ACC112 (cell line): Measurements from ENCODE around the gene TRAPPC5.

Experiments
- H2AFZ ChIP-seq: fragments of 200-600 bp; sonication (generic); one replicate; pipeline ENCODE4 v1.6.0; 2017; ENCODE audit warnings: antibody characterized with exemption, low read length; ENCODE audit not compliant: unreplicated experiment
- H3K27ac ChIP-seq: fragments of 200-600 bp; sonication (generic); 2 replicates; pipeline ENCODE4 v1.5.1; 2014; ENCODE audit warnings: low read depth, mild to moderate bottlenecking, antibody characterized with exemption, low read length, moderate library complexity
- H3K27me3 ChIP-seq: fragments of 200-600 bp; sonication (generic); 2 replicates; pipeline ENCODE4 v1.6.1; 2014; ENCODE audit warnings: mild to moderate bottlenecking, antibody characterized with exemption, low read length, moderate library complexity, mixed read lengths; ENCODE audit not compliant: insufficient read depth
- H3K36me3 ChIP-seq: fragments of 200-600 bp; sonication (generic); 2 replicates; pipeline ENCODE4 v1.6.1; 2016; ENCODE audit warnings: mild to moderate bottlenecking, antibody characterized with exemption, low read length, moderate library complexity, mixed read lengths; ENCODE audit not compliant: insufficient read depth
- H3K4me1 ChIP-seq: fragments of 200-600 bp; sonication (generic); one replicate; pipeline ENCODE4 v1.6.1; 2016; ENCODE audit warnings: low read length, mixed read lengths; ENCODE audit not compliant: insufficient read depth, unreplicated experiment, control insufficient read depth
- H3K4me3 ChIP-seq: fragments of 200-600 bp; sonication (generic); 2 replicates; pipeline ENCODE4 v1.5.1; 2014; ENCODE audit warnings: mild to moderate bottlenecking, low read depth, low read length
- H3K79me2 ChIP-seq: fragments of 200-600 bp; sonication (generic); one replicate; pipeline ENCODE4 v1.6.0; 2016; ENCODE audit warnings: low read length; ENCODE audit not compliant: control insufficient read depth, unreplicated experiment, insufficient read depth

The TRAPPC5 gene

GRCh38 chr19:7647156-7647555 lies 33.5 kb upstream of the TRAPPC5 start:
- Histone ChIP-seq H2AFZ (no peak overlapping the region), H3K4me3 (no peak overlapping the region), H3K79me2 (no peaks in the 10 kb centered on the region), H3K36me3 (no peaks in the 10 kb centered on the region), H3K27ac (no peak overlapping the region), H3K27me3 (no peaks in the 10 kb centered on the region), H3K4me1 (no peaks in the 10 kb centered on the region)

- Histone ChIP-seq H3K79me2 (no peaks in the 10 kb centered on the region), H2AFZ (no peak overlapping the region), H3K27ac (no peak overlapping the region), H3K36me3 (no peaks in the 10 kb centered on the region), H3K4me1 (no peaks in the 10 kb centered on the region), H3K27me3 (no peaks in the 10 kb centered on the region), H3K4me3 (no peak overlapping the region)
Measured at GRCh38 chr19:7648265-7649014, 32.2 kb upstream of the TRAPPC5 start.

GRCh38 chr19:7650148-7650547 lies 30.5 kb upstream of the TRAPPC5 start:
- no peaks in the 10 kb centered on the region for H3K79me2 ChIP-seq
- H3K4me3 ChIP-seq: no peak overlapping the region
- no peaks in the 10 kb centered on the region for H3K4me1 ChIP-seq
- H3K27me3 ChIP-seq: no peaks in the 10 kb centered on the region
- H3K36me3 ChIP-seq: no peaks in the 10 kb centered on the region
- no peak overlapping the region for H2AFZ ChIP-seq
- H3K27ac ChIP-seq: no peak overlapping the region

GRCh38 chr19:7652061-7652641 lies 28.5 kb upstream of the TRAPPC5 start:
- Histone ChIP-seq H3K4me3 (peak overlapping the region; percentile 60), H3K36me3 (no peaks in the 10 kb centered on the region), H3K79me2 (no peaks in the 10 kb centered on the region), H3K4me1 (no peaks in the 10 kb centered on the region), H3K27ac (no peak overlapping the region), H2AFZ (no peak overlapping the region), H3K27me3 (no peaks in the 10 kb centered on the region)

- no peaks in the 10 kb centered on the region for H3K79me2 ChIP-seq
- no peak overlapping the region for H3K27ac ChIP-seq
- no peaks in the 10 kb centered on the region for H3K27me3 ChIP-seq
- H3K4me3 ChIP-seq: no peak overlapping the region
- H3K4me1 ChIP-seq: no peaks in the 10 kb centered on the region
- no peaks in the 10 kb centered on the region for H3K36me3 ChIP-seq
- H2AFZ ChIP-seq: no peak overlapping the region
Measured at GRCh38 chr19:7654401-7654800, 26.2 kb upstream of the TRAPPC5 start.

- no peak overlapping the region for H3K4me3 ChIP-seq
- no peak overlapping the region for H3K27ac ChIP-seq
- no peaks in the 10 kb centered on the region for H3K27me3 ChIP-seq
- no peak overlapping the region for H2AFZ ChIP-seq
- H3K36me3 ChIP-seq: no peaks in the 10 kb centered on the region
- H3K79me2 ChIP-seq: no peaks in the 10 kb centered on the region
- H3K4me1 ChIP-seq: no peaks in the 10 kb centered on the region
Measured at GRCh38 chr19:7655581-7655980, 25.1 kb upstream of the TRAPPC5 start.

- H3K4me3 ChIP-seq: no peak overlapping the region
- H3K36me3 ChIP-seq: no peaks in the 10 kb centered on the region
- no peak overlapping the region for H3K27ac ChIP-seq
- H3K4me1 ChIP-seq: no peaks in the 10 kb centered on the region
- no peaks in the 10 kb centered on the region for H3K79me2 ChIP-seq
- H3K27me3 ChIP-seq: peaks cover 11% of the 10 kb centered on the region; the same call in 1 of the 2 replicates
- H2AFZ ChIP-seq: no peak overlapping the region
Measured at GRCh38 chr19:7657131-7657751, 23.4 kb upstream of the TRAPPC5 start.

GRCh38 chr19:7658219-7658686 lies 22.4 kb upstream of the TRAPPC5 start:
- Histone ChIP-seq H3K79me2 (no peaks in the 10 kb centered on the region), H3K4me3 (no peak overlapping the region), H3K27me3 (peaks cover 11% of the 10 kb centered on the region; the same call in 1 of the 2 replicates), H3K27ac (no peak overlapping the region), H3K4me1 (no peaks in the 10 kb centered on the region), H3K36me3 (no peaks in the 10 kb centered on the region), H2AFZ (no peak overlapping the region)

GRCh38 chr19:7661744-7662538 lies 18.7 kb upstream of the TRAPPC5 start:
- Histone ChIP-seq H3K36me3 (no peaks in the 10 kb centered on the region), H3K27me3 (peaks cover 11% of the 10 kb centered on the region; the same call in 1 of the 2 replicates), H3K4me1 (no peaks in the 10 kb centered on the region), H3K79me2 (no peaks in the 10 kb centered on the region), H3K27ac (no peak overlapping the region), H3K4me3 (no peak overlapping the region), H2AFZ (no peak overlapping the region)

GRCh38 chr19:7662657-7663056 lies 18.0 kb upstream of the TRAPPC5 start:
- Histone ChIP-seq H3K27ac (no peak overlapping the region), H3K79me2 (no peaks in the 10 kb centered on the region), H3K36me3 (no peaks in the 10 kb centered on the region), H3K4me3 (no peak overlapping the region), H3K27me3 (peaks cover 11% of the 10 kb centered on the region; the same call in 1 of the 2 replicates), H2AFZ (no peak overlapping the region), H3K4me1 (no peaks in the 10 kb centered on the region)
